Vagina (tissue), 2 donors: ENCODE results near the gene HIVEP2. TPM values are rescaled to one million over a fixed set of nuclear protein-coding genes. Genes with fewer than 3 reads are reported as not detected.

Experiments used
- DNase-seq, 2 donors: peaks; one replicate each; pipeline ENCODE4 v3.0.0-alpha.2; 2017; ENCODE audit errors: extremely low spot score in 2 of 2
- H3K27ac ChIP-seq: fragments of 200-600 bp; sonication (generic); one replicate; pipeline ENCODE4 v1.5.1; 2019
- H3K27me3 ChIP-seq: fragments of 200-600 bp; sonication (generic); one replicate; pipeline ENCODE4 v1.5.1; 2019
- H3K36me3 ChIP-seq, 2 donors: fragments of 200-600 bp; sonication (generic); one replicate each; pipeline ENCODE4 v1.5.1; 2017 to 2019
- H3K4me1 ChIP-seq: fragments of 200-600 bp; sonication (generic); one replicate; pipeline ENCODE4 v1.5.1; 2019
- H3K4me3 ChIP-seq, 2 donors: fragments of 200-600 bp; sonication (generic); 1 replicate in 1 of 2; 2 replicates in 1 of 2; pipeline ENCODE4 v1.5.1; 2016 to 2019
- H3K9me3 ChIP-seq: fragments of 200-600 bp; sonication (generic); one replicate; pipeline ENCODE4 v1.5.1; 2019
- CTCF ChIP-seq, 3 experiments: fragments of 450-650 bp in 2 of 3; fragments of 200-600 bp in 1 of 3; sonication (generic) in 1 of 3; IDR thresholded peaks; one replicate each; pipeline ENCODE4 v1.5.1; 2017 to 2019; ENCODE audit warnings: antibody characterized with exemption in 3 of 3, mild to moderate bottlenecking in 2 of 3, moderate library complexity in 2 of 3
- POLR2A ChIP-seq, 2 donors: fragments of 450-650 bp; IDR thresholded peaks; one replicate each; pipeline ENCODE4 v1.6.1; 2017; ENCODE audit warnings: antibody characterized with exemption in 2 of 2, mild to moderate bottlenecking in 2 of 2, moderate library complexity in 2 of 2
- POLR2AphosphoS5 ChIP-seq, 2 donors: sonication (generic); formaldehyde crosslinking; IDR thresholded peaks; one replicate each; pipeline ENCODE4 v1.9.0; 2017; ENCODE audit warnings: antibody characterized with exemption in 2 of 2, mild to moderate bottlenecking in 2 of 2, low read depth in 1 of 2; ENCODE audit not compliant: insufficient read depth in 1 of 2
- intact Hi-C: fragments of 100-400 bp; cut with DNase I; formaldehyde crosslinking; loops from one replicate; pipeline ENCODE4 v1.15.1; 2023
- total RNA-seq: library from RNA; depleted of rRNA; stranded (reverse); fragments of >200 nt; gene quantifications from one replicate; pipeline ENCODE4 v1.2.3, GENCODE V29; 2016

HIVEP2 gene
- total RNA-seq, 1 donor from 2014 or later = 24.6 TPM

GRCh38 chr6:142856624-142857232, 88.2 kb downstream of the HIVEP2 start:
- no peak for DNase-seq
- intact Hi-C loops = no loop called here
- Histone ChIP-seq H3K4me1 (peaks cover 17% of the 10 kb centered on the region), H3K9me3 (no peaks in the 10 kb centered on the region), H3K27me3 (no peaks in the 10 kb centered on the region), H3K4me3 (no peak overlapping the region), H3K27ac (no peak overlapping the region), H3K36me3 (no peaks in the 10 kb centered on the region)
- TF ChIP-seq POLR2AphosphoS5 (IDR thresholded peaks at IDR 0.05; ENCODE audit: insufficient read depth in 1 of 2, low read depth in 1 of 2) (no peak), CTCF (IDR thresholded peaks at IDR 0.05) (no peak), POLR2A (IDR thresholded peaks at IDR 0.05) (no peak)

GRCh38 chr6:142855893-142856623, 88.9 kb downstream of the HIVEP2 start:
- Histone ChIP-seq H3K27me3 (no peaks in the 10 kb centered on the region), H3K4me3 (no peak overlapping the region), H3K9me3 (no peaks in the 10 kb centered on the region), H3K4me1 (peaks cover 22% of the 10 kb centered on the region), H3K36me3 (no peaks in the 10 kb centered on the region), H3K27ac (no peak overlapping the region)
- intact Hi-C loops = no loop called here
- DNase-seq = no peak
- TF ChIP-seq POLR2A (IDR thresholded peaks at IDR 0.05) (no peak), CTCF (IDR thresholded peaks at IDR 0.05) (no peak), POLR2AphosphoS5 (IDR thresholded peaks at IDR 0.05; ENCODE audit: insufficient read depth in 1 of 2, low read depth in 1 of 2) (no peak)

GRCh38 chr6:142854589-142855488, 90.1 kb downstream of the HIVEP2 start:
- Histone ChIP-seq H3K4me3 (no peak overlapping the region), H3K9me3 (no peaks in the 10 kb centered on the region), H3K27me3 (no peaks in the 10 kb centered on the region), H3K4me1 (peaks cover 22% of the 10 kb centered on the region), H3K36me3 (no peaks in the 10 kb centered on the region), H3K27ac (no peak overlapping the region)
- TF ChIP-seq CTCF (IDR thresholded peaks at IDR 0.05) (no peak), POLR2AphosphoS5 (IDR thresholded peaks at IDR 0.05; ENCODE audit: insufficient read depth in 1 of 2, low read depth in 1 of 2) (no peak)
- intact Hi-C loops = no loop called here
- no peak for DNase-seq

- Histone ChIP-seq H3K4me1 (peaks cover 22% of the 10 kb centered on the region), H3K36me3 (no peaks in the 10 kb centered on the region), H3K27me3 (no peaks in the 10 kb centered on the region), H3K27ac (no peak overlapping the region), H3K4me3 (no peak overlapping the region), H3K9me3 (no peaks in the 10 kb centered on the region)
- intact Hi-C loops = no loop called here
- no peak for TF ChIP-seq POLR2AphosphoS5 (IDR thresholded peaks at IDR 0.05; ENCODE audit: insufficient read depth in 1 of 2, low read depth in 1 of 2)
- no peak for TF ChIP-seq CTCF (IDR thresholded peaks at IDR 0.05)
- no peak for TF ChIP-seq POLR2A (IDR thresholded peaks at IDR 0.05)
- no peak for DNase-seq
Measured at GRCh38 chr6:142853244-142854180, 91.5 kb downstream of the HIVEP2 start.
